K562 (cell line): ENCODE data around the gene RPL29. TPM values are rescaled to one million over a fixed set of nuclear protein-coding genes. Genes with fewer than 3 reads are reported as not detected.

Experiments used
- ATAC-seq: fragments of 200-7000 bp; cut with Tn5 transposase; 3 replicates; pipeline ENCODE4 v1.9.1; 2020; ENCODE audit warnings: moderate library complexity
- BruUV-seq: library from RNA; stranded (reverse); fragments of 400-500 nt; replicated peaks from 2 replicates; lab custom pipeline; 2021; lab: Mats Ljungman, UMichigan
- CTCF ChIA-PET: fragments of 300-600 bp; formaldehyde crosslinking; extraction: SDS; loops from one replicate; lab custom pipeline; 2021; ENCODE audit warnings: low intra/inter-chr PET ratio; lab: Yijun Ruan, JAX
- POLR2A ChIA-PET: fragments of 300-600, 350-650 bp; sonication (Branson Sonifier 250); formaldehyde crosslinking; extraction: SDS; loops from one replicate; lab custom pipeline; 2021; ENCODE audit warnings: antibody characterized with exemption, inconsistent platforms; lab: Yijun Ruan, JAX
- DNase-seq, 4 experiments: peaks; one replicate each; pipeline versions ENCODE4 v3.0.0 to v3.0.0-alpha.2; 2011 to 2018; ENCODE audit warnings: low spot score in 3 of 4, mixed read lengths in 3 of 4; ENCODE audit errors: extremely low read depth in 1 of 4
- FAIRE-seq: peaks from 2 replicates; lab custom pipeline; 2011; peaks lifted over from hg19 to GRCh38; lab: Jason Lieb, UNC
- H2AFZ ChIP-seq: 2 replicates; pipeline ENCODE4 v1.6.0; 2011; ENCODE audit warnings: low read depth, low read length, control low read depth, inconsistent platforms
- H3K27ac ChIP-seq: fragments of 200-600 bp; 3 replicates; pipeline ENCODE4 v1.8.0; 2011; ENCODE audit warnings: low read depth, mild to moderate bottlenecking, control low read depth, inconsistent platforms, low read length, moderate library complexity, mixed read lengths; ENCODE audit errors: extremely low read depth
- H3K27me3 ChIP-seq, 2 experiments: fragments of 300-600 bp in 1 of 2; 2 replicates in 1 of 2; 3 replicates in 1 of 2; pipeline versions ENCODE4 v1.6.0 to v1.8.0; 2011; ENCODE audit warnings: inconsistent platforms in 2 of 2, low read length in 2 of 2, mild to moderate bottlenecking in 1 of 2, mixed read lengths in 1 of 2, moderate library complexity in 1 of 2; ENCODE audit not compliant: control insufficient read depth in 2 of 2, insufficient read depth in 2 of 2
- H3K36me3 ChIP-seq: fragments of 300-600 bp; 3 replicates; pipeline ENCODE4 v1.8.0; 2011; ENCODE audit warnings: mild to moderate bottlenecking, low read length, inconsistent platforms; ENCODE audit not compliant: control insufficient read depth, insufficient read depth
- H3K4me1 ChIP-seq, 2 experiments: fragments of 200-600 bp in 1 of 2; replicated peaks in 1 of 2; 2 replicates in 1 of 2; 3 replicates in 1 of 2; pipeline versions ENCODE4 v1.5.1 to v1.8.0; 2011; ENCODE audit warnings: inconsistent platforms in 2 of 2, low read length in 2 of 2, mild to moderate bottlenecking in 1 of 2, mixed read lengths in 1 of 2, moderate library complexity in 1 of 2; ENCODE audit not compliant: control insufficient read depth in 2 of 2, insufficient read depth in 2 of 2
- H3K4me2 ChIP-seq: 2 replicates; pipeline ENCODE4 v1.6.1; 2011; ENCODE audit warnings: low read length, control low read depth, inconsistent platforms, mixed read lengths; ENCODE audit not compliant: insufficient read depth
- H3K4me3 ChIP-seq: fragments of 200-600 bp; sonication (generic), shearing (Covaris generic); 2 replicates; pipeline ENCODE4 v1.5.1; 2016; ENCODE audit warnings: control low read depth, inconsistent platforms
- H3K79me2 ChIP-seq: fragments of 200-600 bp; 3 replicates; pipeline ENCODE4 v1.8.0; 2011; ENCODE audit warnings: low read length, inconsistent platforms; ENCODE audit not compliant: control insufficient read depth, insufficient read depth
- H3K9ac ChIP-seq, 2 experiments: 2 replicates each; pipeline versions ENCODE4 v1.6.0 to v1.6.1; 2011; ENCODE audit warnings: low read depth in 2 of 2, low read length in 2 of 2, control low read depth in 1 of 2, inconsistent platforms in 1 of 2, mild to moderate bottlenecking in 1 of 2, mixed read lengths in 1 of 2; ENCODE audit not compliant: insufficient read depth in 1 of 2
- H3K9me1 ChIP-seq: one replicate; pipeline ENCODE4 v1.6.0; 2011; ENCODE audit warnings: inconsistent platforms, mild to moderate bottlenecking, low read length, moderate library complexity; ENCODE audit not compliant: control insufficient read depth, insufficient read depth
- H3K9me3 ChIP-seq: replicated peaks from 2 replicates; pipeline ENCODE4 v1.5.1; 2011; ENCODE audit warnings: low read depth, low read length, inconsistent platforms; ENCODE audit not compliant: control insufficient read depth, insufficient read depth
- H4K20me1 ChIP-seq: replicated peaks from 2 replicates; pipeline ENCODE4 v1.6.1; 2011; ENCODE audit warnings: low read length, inconsistent platforms, mixed read lengths; ENCODE audit not compliant: control insufficient read depth, insufficient read depth
- ATF1 ChIP-seq, 2 experiments: fragments of 450-650 bp in 1 of 2; IDR thresholded peaks; 2 replicates each; pipeline ENCODE4 v1.6.1; 2016; ENCODE audit warnings: missing compliant biosample characterization in 1 of 2, missing genetic modification characterization in 1 of 2
- CBX5 ChIP-seq: IDR thresholded peaks from 2 replicates; pipeline ENCODE4 v1.6.1; 2014; ENCODE audit warnings: low read depth, borderline replicate concordance
- ELF4 ChIP-seq: fragments of 450-650 bp; formaldehyde crosslinking; IDR thresholded peaks from 2 replicates; pipeline ENCODE4 v1.4.0; 2022; ENCODE audit warnings: missing genetic modification characterization
- FOXK1 ChIP-seq: sonication (generic); formaldehyde crosslinking; IDR thresholded peaks from 2 replicates; pipeline ENCODE4 v1.8.0; 2022; ENCODE audit warnings: missing genetic modification reagents, mild to moderate bottlenecking, borderline replicate concordance
- HDAC2 ChIP-seq: fragments of 450-650 bp; IDR thresholded peaks from 2 replicates; pipeline ENCODE4 v1.6.1; 2016; ENCODE audit warnings: mild to moderate bottlenecking
- HDAC6 ChIP-seq: IDR thresholded peaks from 2 replicates; pipeline ENCODE4 v1.6.1; 2012; ENCODE audit warnings: low read depth, mild to moderate bottlenecking, control low read depth, inconsistent platforms, low read length, moderate library complexity
- HIVEP1 ChIP-seq: fragments of 250-450 bp; sonication (Bioruptor Pico); IDR thresholded peaks from 2 replicates; pipeline ENCODE4 v1.4.0; 2020; ENCODE audit warnings: mild to moderate bottlenecking
- MCM2 ChIP-seq: fragments of 450-650 bp; IDR thresholded peaks from 2 replicates; pipeline ENCODE4 v1.6.1; 2017; ENCODE audit warnings: low read depth, mild to moderate bottlenecking
- MEIS2 ChIP-seq: fragments of 450-650 bp; IDR thresholded peaks from 2 replicates; pipeline ENCODE4 v1.6.1; 2014; ENCODE audit warnings: mild to moderate bottlenecking; ENCODE audit not compliant: partially characterized antibody
- NCOA1 ChIP-seq: fragments of 450-650 bp; IDR thresholded peaks from 2 replicates; pipeline ENCODE4 v1.6.1; 2016; ENCODE audit warnings: low read depth
- NR3C1 ChIP-seq: sonication (generic); formaldehyde crosslinking; IDR thresholded peaks from 2 replicates; pipeline ENCODE4 v1.8.1; 2022; ENCODE audit warnings: missing genetic modification reagents
- POLR2H ChIP-seq: IDR thresholded peaks from 2 replicates; pipeline ENCODE4 v1.6.1; 2016; ENCODE audit warnings: missing genetic modification characterization, low read depth, mild to moderate bottlenecking, control low read depth, missing compliant biosample characterization, moderate library complexity
- TAL1 ChIP-seq: fragments of 450-650 bp; IDR thresholded peaks from 2 replicates; pipeline ENCODE4 v1.6.1; 2016; ENCODE audit warnings: mild to moderate bottlenecking
- U2AF1 ChIP-seq: fragments of 200-400 bp; formaldehyde crosslinking; optimal IDR thresholded peaks from 2 replicates; pipeline ENCODE3; 2017; ENCODE audit warnings: mild to moderate bottlenecking, low read depth, low read length, moderate library complexity
- ZBED1 ChIP-seq: IDR thresholded peaks from 2 replicates; pipeline ENCODE4 v1.6.1; 2014
- ZBTB1 ChIP-seq: sonication (generic); formaldehyde crosslinking; IDR thresholded peaks from 2 replicates; pipeline ENCODE4 v1.8.1; 2023; ENCODE audit warnings: missing genetic modification reagents, low read depth, mild to moderate bottlenecking, borderline replicate concordance
- ZSCAN32 ChIP-seq: fragments of 450-650 bp; formaldehyde crosslinking; IDR thresholded peaks from 2 replicates; pipeline ENCODE4 v1.4.0; 2020; ENCODE audit warnings: mild to moderate bottlenecking, moderate library complexity
- WGBS: fragments of 100-300 bp; shearing (Covaris generic); methylation state at CpG from one replicate; pipeline ENCODE4 v1.1.6; 2016; ENCODE audit warnings: low coverage, mixed read lengths; ENCODE audit not compliant: insufficient coverage; ENCODE audit errors: missing lambda C conversion rate; 5-methylcytosine and 5-hydroxymethylcytosine counted together
- in situ Hi-C: fragments of 300-500 bp; cut with MboI; formaldehyde crosslinking; loops from 4 replicates; pipeline ENCODE4 v1.15.0; 2018; ENCODE audit warnings: inconsistent platforms, mixed read lengths
- intact Hi-C: fragments of 100-400 bp; cut with micrococcal nuclease; formaldehyde crosslinking; loops from 2 replicates; pipeline ENCODE4 v1.14.2; 2022
- polyA plus RNA-seq, 8 experiments: library from polyadenylated mRNA; depleted of rRNA in 4 of 8; stranded (reverse) in 5 of 8; unstranded in 3 of 8; fragments of >200 nt; fragmentation: Nextera tagmentation in 2 of 8; fragmentation: Illumina TruSeq in 1 of 8; extraction: Ambion mirVana in 2 of 8; extraction: Trizol in 1 of 8; gene quantifications; 2 replicates each; pipeline versions ENCODE4 v1.2.1 to v1.2.3, GENCODE V29; 2011 to 2014; ENCODE audit warnings: inconsistent platforms in 1 of 8, missing spikeins in 1 of 8
- total RNA-seq, 7 experiments: library from RNA; depleted of rRNA in 6 of 7; stranded (reverse); fragments of >200 nt in 6 of 7; fragmentation: Illumina TruSeq in 2 of 7; extraction: Trizol in 2 of 7; gene quantifications; 2 replicates each; pipeline versions ENCODE4 v1.2.1 to v1.2.3, GENCODE V29; 2011 to 2021; ENCODE audit warnings: low replicate concordance in 1 of 7
- TF ChIP-seq, protein P1 (sequence below): fragments of 250-450 bp; sonication (Bioruptor Pico); IDR thresholded peaks from 2 replicates; pipeline ENCODE4 v1.5.0; 2021; ENCODE audit warnings: mild to moderate bottlenecking, borderline replicate concordance

The RPL29 gene
- total and polyA plus RNA-seq, 9 of the 15 experiments (the other 6 are each of a cell fraction or from before 2014, with no cell fraction given), result 568 to 1,475 (median 1,104) TPM

DNA sequence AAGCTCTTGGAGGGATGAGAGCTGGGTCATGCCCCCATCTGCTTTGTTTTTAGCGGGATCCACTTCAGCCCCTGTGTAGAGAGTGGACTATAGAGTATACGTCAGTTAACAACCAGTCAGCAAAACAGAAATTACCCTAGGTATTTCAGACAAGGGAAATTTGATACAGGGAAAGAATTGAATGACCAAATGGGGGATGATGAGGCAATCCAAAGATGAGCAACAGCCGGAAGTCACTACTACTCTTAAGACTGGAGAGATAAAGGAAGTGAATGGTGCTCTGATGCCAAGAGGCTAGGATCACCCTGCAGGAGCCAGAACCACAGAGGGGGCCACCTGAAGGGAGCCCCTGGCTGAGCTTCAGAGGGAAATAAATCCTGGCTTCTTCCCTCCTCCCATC lies 42.2 kb downstream of the RPL29 start (continued):
- TF ChIP-seq HDAC6, result no peak
- TF ChIP-seq TAL1, result no peak

DNA sequence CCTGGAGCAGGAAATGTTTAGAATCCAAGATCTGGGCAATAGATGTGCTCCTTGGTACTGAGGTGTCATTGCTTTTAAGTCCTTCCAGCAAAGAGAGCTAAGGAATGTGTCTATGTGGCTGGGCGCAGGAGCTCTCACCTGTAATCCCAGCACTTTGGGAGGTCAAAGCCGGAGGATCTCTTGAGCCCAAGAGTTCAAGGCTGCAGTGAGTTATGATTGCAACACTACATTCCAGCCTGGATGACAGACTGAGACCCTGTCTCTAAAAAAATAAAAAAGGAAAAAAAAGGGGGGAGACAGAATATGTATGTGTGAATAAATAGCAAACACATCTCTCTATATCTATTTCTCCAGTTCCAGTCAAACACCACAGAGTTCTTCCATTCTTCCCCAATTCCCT lies 44.8 kb downstream of the RPL29 start:
- CTCF ChIA-PET, result no interaction called here
- FAIRE-seq (no peak), DNase-seq (no peak), ATAC-seq (no peak)
- Histone ChIP-seq H3K9me3 (no peaks in the 10 kb centered on the region), H3K79me2 (no peaks in the 10 kb centered on the region), H4K20me1 (no peaks in the 10 kb centered on the region), H3K9ac (no peak overlapping the region), H2AFZ (no peak overlapping the region), H3K4me1 (peaks cover 0 to 4% of the 10 kb centered on the region in 2 experiments; a peak in 1 of 5 replicates), H3K4me3 (no peak overlapping the region), H3K36me3 (no peaks in the 10 kb centered on the region), H3K27me3 (peaks cover 0 to 4% of the 10 kb centered on the region in 2 experiments; a peak in 2 of 5 replicates), H3K4me2 (no peak overlapping the region), H3K9me1 (no peaks in the 10 kb centered on the region), H3K27ac (no peak overlapping the region)
- in situ Hi-C loops (no loop called here), intact Hi-C loops (no loop called here)
- no TSS peak for BruUV-seq
- no peak for TF ChIP-seq CBX5
- no peak for TF ChIP-seq POLR2H (tag)
- TF ChIP-seq ATF1 (CRISPR knock-in tag; IDR thresholded peaks at IDR 0.05), result no peak
- TF ChIP-seq ATF1 (tag; IDR thresholded peaks at IDR 0.05), result no peak
- no peak for TF ChIP-seq ZBTB1 (CRISPR knock-in tag)
- TF ChIP-seq ELF4 (CRISPR knock-in tag), result no peak
- no peak for TF ChIP-seq NR3C1 (CRISPR knock-in tag)
- no peak for TF ChIP-seq NCOA1
- no peak for TF ChIP-seq FOXK1
- no peak for TF ChIP-seq ZSCAN32 (CRISPR knock-in tag)
- TF ChIP-seq U2AF1, result no peak
- TF ChIP-seq, protein P1, sequence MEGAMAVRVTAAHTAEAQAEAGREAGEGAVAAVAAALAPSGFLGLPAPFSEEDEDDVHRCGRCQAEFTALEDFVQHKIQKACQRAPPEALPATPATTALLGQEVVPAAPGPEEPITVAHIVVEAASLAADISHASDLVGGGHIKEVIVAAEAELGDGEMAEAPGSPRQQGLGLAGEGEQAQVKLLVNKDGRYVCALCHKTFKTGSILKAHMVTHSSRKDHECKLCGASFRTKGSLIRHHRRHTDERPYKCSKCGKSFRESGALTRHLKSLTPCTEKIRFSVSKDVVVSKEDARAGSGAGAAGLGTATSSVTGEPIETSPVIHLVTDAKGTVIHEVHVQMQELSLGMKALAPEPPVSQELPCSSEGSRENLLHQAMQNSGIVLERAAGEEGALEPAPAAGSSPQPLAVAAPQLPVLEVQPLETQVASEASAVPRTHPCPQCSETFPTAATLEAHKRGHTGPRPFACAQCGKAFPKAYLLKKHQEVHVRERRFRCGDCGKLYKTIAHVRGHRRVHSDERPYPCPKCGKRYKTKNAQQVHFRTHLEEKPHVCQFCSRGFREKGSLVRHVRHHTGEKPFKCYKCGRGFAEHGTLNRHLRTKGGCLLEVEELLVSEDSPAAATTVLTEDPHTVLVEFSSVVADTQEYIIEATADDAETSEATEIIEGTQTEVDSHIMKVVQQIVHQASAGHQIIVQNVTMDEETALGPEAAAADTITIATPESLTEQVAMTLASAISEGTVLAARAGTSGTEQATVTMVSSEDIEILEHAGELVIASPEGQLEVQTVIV (CRISPR knock-in tag), result no peak
- TF ChIP-seq MCM2, result no peak
- TF ChIP-seq MEIS2, result no peak
- no peak for TF ChIP-seq HIVEP1 (CRISPR knock-in tag)
- TF ChIP-seq HDAC2, result no peak
- TF ChIP-seq ZBED1, result no peak
- POLR2A ChIA-PET, result interaction anchor here (0.8 to 1.2 kb wide), 2 partner anchors 10 to 33 kb away, joined by 3 to 4 read pairs; no protein-coding TSS in a partner anchor
- 7% methylated on average over 2 of the region's 2 CpGs for WGBS
